ENCODE results near the gene CHAD. TPM values are rescaled to one million over a fixed set of nuclear protein-coding genes. Genes with fewer than 3 reads are reported as not detected.

CHAD gene
- total and polyA plus RNA-seq, 2 of the 4 experiments (the other 2 are of a cell fraction) = 0.03 TPM; not detected in 1

DNA sequence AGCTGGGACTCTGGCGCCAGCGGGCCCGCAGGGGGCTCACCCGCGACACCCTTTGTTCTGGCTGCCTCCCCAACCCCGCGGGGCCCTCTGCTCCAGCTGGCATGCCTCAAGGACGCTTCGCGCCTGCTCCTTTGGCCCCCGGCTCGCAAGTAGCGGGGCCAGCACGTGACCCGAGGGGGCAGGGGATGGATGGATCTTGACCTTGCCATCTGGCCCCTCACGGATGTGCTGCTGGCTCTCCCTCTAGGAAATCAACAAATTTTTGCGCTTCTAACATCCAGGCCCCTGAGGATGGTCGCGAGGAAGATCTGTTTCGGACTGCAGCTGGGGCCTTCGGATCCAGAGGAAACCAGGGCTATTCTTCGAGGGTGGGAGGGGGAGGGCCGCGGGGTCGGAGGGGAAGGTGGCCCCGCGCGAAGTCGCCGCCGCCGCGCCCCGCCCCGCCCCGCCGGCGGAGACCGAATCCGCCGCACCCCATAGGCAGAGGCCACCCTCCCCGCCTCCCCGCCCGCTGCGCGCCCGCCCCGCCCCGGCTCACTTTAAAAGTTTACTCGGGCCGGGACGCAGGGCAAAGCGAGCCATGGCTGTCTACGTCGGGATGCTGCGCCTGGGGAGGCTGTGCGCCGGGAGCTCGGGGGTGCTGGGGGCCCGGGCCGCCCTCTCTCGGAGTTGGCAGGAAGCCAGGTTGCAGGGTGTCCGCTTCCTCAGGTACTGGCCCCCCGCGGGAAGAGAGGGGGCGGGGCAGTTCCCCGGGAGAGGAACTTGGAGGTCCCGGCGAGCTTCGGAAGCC, 42.8 kb downstream of the CHAD start, which contains the start of gene ACSF2:
TSS of gene ACSF2 (plus strand) at position 537 of the 790 bp plus-strand sequence. CDS start at position 581, 44 bp downstream.
- dilution Hi-C loops (cut with HindIII; ENCODE audit: low sequenced_read_pairs, unreplicated experiment) = no loop called here

More for the DNA sequence above, 42.8 kb downstream of the CHAD start, which contains the start of gene ACSF2:
- peak within 1 kb of the TSS; percentile 93 for H2AFZ ChIP-seq (replicated peaks; ENCODE audit: low read length, poor library complexity)
- DNase-seq = peak; percentile 22
- no peaks in the 10 kb centered on the region for H4K20me1 ChIP-seq (ENCODE audit: insufficient read depth, low read length)
- ChIA-PET POLR2A (ENCODE audit: unreplicated experiment) (interaction anchor here (1.8 kb wide), 1 partner anchor 11 kb away, joined by 7 read pairs; no protein-coding TSS in a partner anchor), CTCF (interaction anchor here (1.2 to 1.8 kb wide), 2 partner anchors 14 to 29 kb away, joined by 4 to 7 read pairs; partner anchors contain the start of gene LRRC59)
- peak within 1 kb of the TSS; percentile 94 for H2AK5ac ChIP-seq (ENCODE audit: low read depth, low read length)
- H2AK9ac ChIP-seq (replicated peaks; ENCODE audit: low read depth, low read length, poor library complexity) = peak within 1 kb of the TSS; percentile 82
- peak within 1 kb of the TSS; percentile 83 for H3K14ac ChIP-seq (replicated peaks; ENCODE audit: low read depth, low read length)
- peaks cover 27% of the 10 kb centered on the region for H3K4me1 ChIP-seq (ENCODE audit: control insufficient read depth, insufficient read depth, low read length)
- intact Hi-C loops (cut with micrococcal nuclease) = no loop called here
- peak within 1 kb of the TSS; percentile 19 for H3K18ac ChIP-seq (ENCODE audit: low read depth, low read length)
- BruUV-seq (replicated peaks) = no TSS peak
- peak within 1 kb of the TSS; percentile 69 for H3K9ac ChIP-seq (ENCODE audit: low read depth, low read length)
- WGBS, 2 experiments (ENCODE audit: extremely low coverage in 2 of 2, insufficient read length in 1 of 2) = 2% methylated on average over 9 of the region's 70 CpGs; no CpG with 5 or more reads in 1 of the 2 experiments
- in situ Hi-C loops (cut with MboI; ENCODE audit: low sequenced_read_pairs) = no loop called here
- H4K5ac ChIP-seq (ENCODE audit: low read depth, low read length) = peak within 1 kb of the TSS; percentile 58
- peaks cover 3% of the 10 kb centered on the region; the same call in 1 of the 2 replicates for H3K36me3 ChIP-seq (ENCODE audit: control insufficient read depth, insufficient read depth, low read length)
- peak within 1 kb of the TSS; percentile 83 for H4K91ac ChIP-seq (ENCODE audit: insufficient read depth, low read depth, low read length)
- H3K4me2 ChIP-seq (ENCODE audit: low read depth, low read length) = peak within 1 kb of the TSS; percentile 74
- peak within 1 kb of the TSS; percentile 66 for H2BK120ac ChIP-seq (ENCODE audit: low read depth, low read length)
- H3K9me3 ChIP-seq (ENCODE audit: control insufficient read depth, insufficient read depth, low read length) = no peaks in the 10 kb centered on the region
- H3K27me3 ChIP-seq (ENCODE audit: control insufficient read depth, insufficient read depth, low read length) = no peaks in the 10 kb centered on the region
- 0 out of 2 replicates have a peak within 1 kb of the TSS, but pooled peaks have one; percentile 13 for H3K56ac ChIP-seq (ENCODE audit: extremely low read depth, insufficient read depth, low read length)
- H2BK20ac ChIP-seq (ENCODE audit: low read depth, low read length) = peak within 1 kb of the TSS; percentile 60; the same call in 1 of the 2 replicates
- peak; percentile 81 for ATAC-seq (ENCODE audit: low read depth)
- H2BK5ac ChIP-seq (ENCODE audit: low read depth, low read length, poor library complexity, severe bottlenecking) = peak within 1 kb of the TSS; percentile 60
- TF ChIP-seq, protein P1, sequence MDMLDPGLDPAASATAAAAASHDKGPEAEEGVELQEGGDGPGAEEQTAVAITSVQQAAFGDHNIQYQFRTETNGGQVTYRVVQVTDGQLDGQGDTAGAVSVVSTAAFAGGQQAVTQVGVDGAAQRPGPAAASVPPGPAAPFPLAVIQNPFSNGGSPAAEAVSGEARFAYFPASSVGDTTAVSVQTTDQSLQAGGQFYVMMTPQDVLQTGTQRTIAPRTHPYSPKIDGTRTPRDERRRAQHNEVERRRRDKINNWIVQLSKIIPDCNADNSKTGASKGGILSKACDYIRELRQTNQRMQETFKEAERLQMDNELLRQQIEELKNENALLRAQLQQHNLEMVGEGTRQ (IDR thresholded peaks at IDR 0.05; ENCODE audit: low read depth, low read length) = peak; percentile 68
- TF ChIP-seq BHLHE40 (IDR thresholded peaks at IDR 0.05; ENCODE audit: low read depth, low read length) (peak; percentile 55; the same call in 1 of the 2 replicates), MAFK (IDR thresholded peaks at IDR 0.05; ENCODE audit: low read depth, low read length) (no peak)
- H3K4me3 ChIP-seq (ENCODE audit: insufficient read depth, low read depth, low read length) = peak within 1 kb of the TSS; percentile 79
- peak within 1 kb of the TSS; percentile 24 for H2BK15ac ChIP-seq (ENCODE audit: low read depth, low read length)
- H3K23ac ChIP-seq (ENCODE audit: low read depth, low read length) = peak within 1 kb of the TSS; percentile 85
- H3K27ac ChIP-seq (ENCODE audit: insufficient read depth, low read length) = peak within 1 kb of the TSS; percentile 78
- H3K4ac ChIP-seq (ENCODE audit: low read depth, low read length) = peak within 1 kb of the TSS; percentile 92
- peaks cover 17% of the 10 kb centered on the region for H3K9me1 ChIP-seq (ENCODE audit: insufficient read depth, low read length)
- peaks cover 11 to 54% of the 10 kb centered on the region in 2 experiments; a peak in 3 of 4 replicates for H3K79me1 ChIP-seq (ENCODE audit: low read depth in 1 of 2, low read length in 2 of 2)
- H4K8ac ChIP-seq (ENCODE audit: low read depth in 2 of 2, low read length in 2 of 2) = peak within 1 kb of the TSS; percentile 93 to 95
